G401.6 (cell line): ENCODE data around the gene C10orf71.

Experiments used
- FAIRE-seq: peaks from 2 replicates; lab custom pipeline; 2012; peaks lifted over from hg19 to GRCh38; lab: Jason Lieb, UNC

The C10orf71 gene

DNA sequence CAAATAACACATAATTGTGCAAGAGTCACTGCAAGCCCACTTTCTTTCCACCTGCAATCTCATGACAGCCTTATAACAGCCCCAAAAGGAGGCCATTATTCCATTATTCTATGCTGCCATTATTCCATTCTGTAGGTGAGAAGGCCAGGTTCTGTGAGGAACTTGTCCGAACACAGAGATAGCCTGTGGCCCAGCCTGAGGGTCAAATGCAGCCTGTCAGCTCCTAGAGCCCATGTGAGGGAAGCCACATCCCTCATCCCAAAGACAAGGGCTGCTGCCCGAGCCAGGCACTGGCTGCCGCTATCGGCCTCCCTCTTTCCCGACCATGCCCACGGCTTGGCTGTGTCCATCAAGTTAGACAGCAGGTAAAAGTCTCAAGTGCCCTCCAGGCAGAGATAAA, 24.1 kb upstream of the C10orf71 start:
- FAIRE-seq: no peak

DNA sequence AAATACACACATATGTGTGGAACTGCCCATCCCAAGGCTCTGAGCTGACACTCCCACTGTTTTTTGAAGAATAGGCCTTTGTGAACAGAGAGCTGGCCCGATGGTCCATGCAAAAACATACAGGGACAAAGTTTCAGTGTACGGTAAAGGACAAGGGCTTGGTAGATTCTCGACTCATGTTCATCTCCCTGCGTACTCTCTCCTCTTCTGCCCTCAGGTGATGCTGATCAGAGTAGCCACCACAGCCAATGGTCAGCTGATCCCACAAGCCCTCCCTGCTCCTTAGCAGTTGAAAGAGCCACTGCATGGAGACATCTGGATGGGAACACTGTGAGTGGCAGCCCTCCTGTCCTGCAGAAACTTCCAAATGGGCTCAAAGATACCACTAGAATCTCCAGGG, 23.1 kb upstream of the C10orf71 start:
- no peak for FAIRE-seq

DNA sequence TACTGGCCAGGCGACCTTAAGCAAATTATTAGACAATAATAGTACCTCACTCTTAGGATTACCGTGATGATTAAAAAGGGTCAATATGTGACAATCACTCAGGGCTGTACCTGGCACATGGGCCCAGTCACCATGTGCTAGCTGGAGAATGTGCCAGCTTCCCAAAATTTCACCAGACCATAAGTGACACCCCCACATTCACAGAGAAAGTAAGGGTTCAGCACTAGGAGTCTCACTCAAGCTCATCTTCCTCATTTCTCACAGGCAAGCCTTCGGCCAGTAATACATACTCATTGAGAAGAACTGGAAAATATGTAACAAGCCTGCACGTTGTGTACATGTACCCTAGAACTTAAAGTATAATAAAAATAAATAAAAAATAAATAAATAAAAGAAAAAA, 22.4 kb upstream of the C10orf71 start:
- no peak for FAIRE-seq

DNA sequence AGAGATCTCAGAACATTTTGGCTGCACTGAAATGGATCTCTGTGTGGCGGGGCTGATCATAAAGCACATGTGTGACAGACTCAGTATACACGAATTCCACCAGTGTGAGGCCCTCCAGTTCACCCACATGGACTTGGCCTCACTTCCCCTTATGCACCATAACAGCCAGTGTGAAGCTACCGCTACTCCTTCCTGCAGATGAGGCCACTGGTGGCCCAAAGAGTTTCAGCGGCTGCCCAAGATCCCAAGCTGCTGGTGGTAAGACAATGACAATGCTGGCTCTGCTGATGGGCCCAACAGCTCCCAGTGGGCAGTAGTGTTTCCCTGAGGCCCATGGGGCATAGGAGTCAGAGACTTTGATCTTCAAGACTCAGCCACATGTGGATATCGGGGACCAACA, 21.0 kb upstream of the C10orf71 start:
- no peak for FAIRE-seq

DNA sequence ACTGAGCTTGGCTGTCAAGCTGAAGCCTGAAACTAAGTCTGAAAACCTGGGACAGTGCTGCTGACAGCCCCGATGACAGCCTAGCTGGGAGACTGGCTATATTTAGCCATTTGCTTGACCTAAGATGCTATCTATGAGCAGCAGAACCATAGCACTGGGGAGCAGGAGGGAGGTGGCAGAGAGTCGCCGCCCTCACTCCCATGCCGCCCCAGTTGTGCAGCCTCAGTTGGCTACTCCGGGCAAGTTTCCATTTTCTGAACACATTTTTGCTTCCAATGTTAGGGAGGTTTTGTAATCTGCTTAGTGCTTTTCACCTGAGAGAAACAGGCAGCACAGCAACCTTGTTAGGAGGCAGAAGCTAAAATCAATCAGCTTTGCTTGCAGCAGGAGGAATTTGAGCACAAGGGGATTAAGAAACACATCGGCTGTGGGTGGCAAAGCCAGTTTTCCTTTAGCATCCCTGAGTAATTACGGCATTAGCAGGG, 20.4 kb upstream of the C10orf71 start:
- no peak for FAIRE-seq

DNA sequence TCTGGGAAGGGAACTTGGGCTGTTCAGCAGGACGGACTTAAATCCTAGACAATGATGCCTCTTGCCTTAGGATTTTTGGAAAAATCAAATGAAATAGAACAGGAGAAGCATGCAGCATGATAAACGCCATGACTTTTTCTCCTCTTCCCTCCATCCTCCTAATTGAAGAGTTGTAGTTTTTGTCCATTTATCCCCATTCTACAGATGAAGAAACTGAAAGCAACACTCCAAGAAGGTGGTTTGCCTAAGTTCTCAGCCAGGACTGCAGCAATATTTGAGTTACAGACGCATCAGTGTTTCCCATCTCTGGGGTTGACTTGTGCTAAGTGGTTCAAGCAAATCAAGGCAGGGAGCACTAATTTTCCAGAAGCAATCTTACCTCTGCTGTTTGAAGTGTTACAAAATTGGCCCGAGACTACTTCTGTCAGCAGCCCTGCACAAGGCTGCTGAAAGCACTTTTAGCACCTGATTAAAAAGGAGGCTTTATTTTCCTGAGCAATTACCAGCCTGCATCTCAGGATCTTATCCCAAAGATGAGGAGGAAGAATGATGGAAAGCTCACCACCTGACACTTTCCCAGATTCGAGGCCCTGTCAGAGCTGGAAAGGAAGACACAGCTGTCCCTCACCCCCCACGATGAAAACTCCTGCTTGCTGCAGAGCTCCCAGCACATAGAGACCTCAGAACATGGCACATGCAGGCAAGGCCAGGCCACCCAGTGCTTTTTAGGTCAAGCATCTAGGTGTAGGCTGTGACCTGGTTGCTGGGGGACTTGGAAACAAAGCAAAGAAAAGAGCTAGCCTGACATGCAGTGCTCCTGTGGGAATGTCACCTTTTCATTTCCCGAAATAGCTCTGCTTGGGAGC, 19.7 kb upstream of the C10orf71 start:
- no peak for FAIRE-seq

DNA sequence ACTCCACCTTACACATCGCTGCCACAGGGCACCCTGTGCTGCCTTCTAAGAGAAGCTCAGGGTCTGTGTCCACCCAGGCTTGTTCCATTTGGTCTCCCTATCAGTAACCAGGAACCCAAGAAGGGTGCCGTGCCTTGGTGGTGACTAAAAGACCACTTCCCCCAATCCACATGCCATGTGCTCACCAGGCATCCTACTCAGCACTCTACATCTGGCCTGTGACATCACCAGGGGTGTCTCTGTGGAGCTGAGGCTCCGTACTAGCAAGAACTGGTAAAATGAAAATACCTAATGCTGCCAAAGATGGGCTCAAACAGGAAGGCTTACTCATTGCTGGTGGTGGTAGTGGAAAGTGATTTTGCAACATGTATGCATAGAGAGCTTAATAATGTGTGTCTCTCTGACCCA, 19.0 kb upstream of the C10orf71 start:
- no peak for FAIRE-seq

DNA sequence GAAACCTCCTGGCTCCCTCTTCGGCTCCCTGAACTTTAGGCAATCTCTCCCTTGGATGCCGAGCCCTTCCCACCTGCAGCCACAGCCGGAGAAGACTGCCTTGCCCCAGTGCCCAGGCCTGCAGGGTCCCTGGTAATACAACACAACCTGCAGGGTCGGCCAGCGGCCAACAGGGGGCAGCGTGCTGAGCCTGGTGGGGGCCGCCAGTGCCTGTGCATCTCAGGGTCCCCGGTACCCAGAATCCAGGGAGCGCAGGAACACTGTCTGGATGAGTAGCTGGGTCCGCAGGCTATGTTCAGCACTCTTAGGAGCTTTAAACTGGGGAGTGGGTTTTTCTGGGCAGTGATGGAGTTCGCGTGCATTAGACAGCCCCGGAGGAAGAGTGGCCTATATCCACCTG, 17.5 kb upstream of the C10orf71 start:
- no peak for FAIRE-seq

DNA sequence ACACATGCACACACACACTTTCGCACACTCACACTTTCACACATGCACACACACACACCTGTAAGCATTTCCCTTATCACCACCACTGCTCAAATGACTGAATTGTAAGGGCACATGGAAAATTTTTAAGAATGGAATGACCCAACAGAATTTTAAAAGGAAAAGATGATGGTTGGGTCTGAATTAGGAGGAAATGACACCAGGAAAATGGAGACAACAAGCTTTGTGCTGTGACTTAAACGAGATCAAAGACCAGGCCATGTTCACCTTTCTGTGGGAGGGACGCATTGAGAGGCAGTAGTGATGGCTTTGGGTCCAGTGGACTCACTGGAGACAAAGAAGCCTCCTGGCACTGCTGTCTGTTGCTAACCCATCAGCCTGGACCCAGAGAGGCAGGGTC, 16.7 kb upstream of the C10orf71 start:
- FAIRE-seq: no peak

DNA sequence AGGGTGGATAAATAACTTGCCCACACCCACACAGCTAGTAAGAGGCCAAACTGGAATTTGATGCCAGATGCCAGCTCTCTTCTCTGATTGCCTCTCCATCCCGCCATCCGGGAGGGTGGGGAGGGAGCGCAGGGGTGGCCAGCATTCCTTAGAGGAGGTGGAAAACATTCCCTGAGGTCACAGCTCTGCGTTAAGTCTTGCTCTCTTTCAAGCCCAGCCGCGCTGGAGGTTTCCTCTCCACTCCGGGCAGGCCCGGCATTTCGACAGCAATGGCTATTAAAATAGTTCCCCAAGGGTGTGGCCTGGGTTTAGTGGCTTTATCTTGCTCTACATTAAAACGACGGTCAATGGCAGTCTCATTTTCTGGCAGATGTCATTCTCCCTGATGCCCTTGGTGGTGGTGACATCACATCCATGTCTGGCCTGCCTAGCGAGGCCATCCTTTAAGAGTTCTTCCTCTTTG, 16.1 kb upstream of the C10orf71 start:
- no peak for FAIRE-seq

DNA sequence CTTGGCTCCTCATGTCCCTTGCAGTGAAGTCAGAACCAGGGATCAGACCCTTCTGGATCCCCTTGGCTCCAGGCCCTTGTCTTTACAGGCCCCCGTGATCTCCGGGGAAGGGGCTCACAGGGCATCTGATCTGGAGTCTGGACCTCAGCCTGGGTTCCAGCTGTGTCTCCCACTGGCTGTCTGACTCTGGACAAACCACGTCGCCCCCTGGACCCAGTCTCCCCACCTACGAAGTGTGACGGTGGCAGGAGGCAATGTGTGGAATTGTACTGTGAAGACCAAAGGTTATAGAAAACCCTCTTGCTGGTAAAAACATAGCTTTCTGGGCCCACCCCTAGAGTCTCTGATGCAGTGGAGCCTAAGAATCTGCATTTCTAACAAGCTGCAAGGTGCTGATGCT, 15.5 kb upstream of the C10orf71 start:
- no peak for FAIRE-seq

DNA sequence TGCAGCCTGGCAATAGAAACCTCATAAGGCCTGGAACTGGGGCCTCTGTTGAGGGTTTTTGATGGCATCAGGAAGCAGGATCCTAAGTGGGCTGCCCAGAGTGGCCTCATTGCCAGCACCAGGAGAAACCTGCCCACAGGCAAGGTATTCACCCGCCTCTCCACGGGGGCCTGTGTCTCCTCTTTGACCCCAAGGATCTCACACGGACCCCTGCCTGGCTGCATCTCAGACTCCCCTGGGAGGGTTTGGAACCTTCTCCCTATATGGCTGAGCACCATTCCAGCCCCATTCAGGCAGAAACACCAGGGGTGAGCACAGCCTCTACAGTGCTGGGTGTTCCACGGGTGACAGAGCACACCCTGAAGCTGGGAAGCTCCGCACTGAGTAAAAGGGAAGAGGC, 14.6 kb upstream of the C10orf71 start:
- FAIRE-seq: no peak

DNA sequence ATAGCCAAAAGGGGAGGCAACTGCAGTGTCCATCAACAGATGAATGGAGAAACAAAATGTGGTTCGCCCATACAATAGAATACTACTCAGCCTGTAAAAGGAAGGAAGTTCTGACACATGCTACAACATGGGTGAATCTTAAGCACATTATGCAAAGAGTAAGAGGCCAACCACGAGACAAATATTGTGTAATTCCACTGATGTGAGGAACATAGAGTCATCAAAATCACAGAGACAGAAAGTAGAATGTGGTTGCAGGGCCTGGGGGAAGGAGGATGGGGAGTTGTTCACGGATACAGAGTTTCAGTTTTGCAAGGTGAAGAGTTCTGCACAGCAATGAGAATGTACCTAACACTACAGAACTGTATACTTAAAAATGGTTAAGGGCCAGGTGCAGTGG, 13.7 kb upstream of the C10orf71 start:
- FAIRE-seq: no peak

DNA sequence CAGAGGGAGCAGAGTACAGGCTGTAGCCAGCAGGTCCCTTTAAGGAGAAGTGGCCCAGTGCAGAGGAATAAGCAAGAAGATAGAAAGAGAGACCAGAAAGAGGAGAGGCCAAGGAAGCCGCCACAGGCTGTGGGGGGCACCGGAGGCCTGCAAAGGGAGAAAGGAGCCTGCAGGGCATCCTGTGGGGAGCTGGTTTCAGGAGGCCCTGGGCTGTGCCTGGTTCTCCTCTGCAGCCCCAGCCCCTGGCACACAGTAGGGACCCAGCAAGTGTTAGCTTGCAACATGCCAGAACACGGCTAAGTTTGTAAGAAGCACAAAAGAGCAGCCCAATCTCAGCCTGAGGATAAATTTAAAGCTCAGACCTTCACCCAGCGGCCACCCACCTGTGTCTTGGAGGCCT, 12.3 kb upstream of the C10orf71 start:
- FAIRE-seq: no peak

DNA sequence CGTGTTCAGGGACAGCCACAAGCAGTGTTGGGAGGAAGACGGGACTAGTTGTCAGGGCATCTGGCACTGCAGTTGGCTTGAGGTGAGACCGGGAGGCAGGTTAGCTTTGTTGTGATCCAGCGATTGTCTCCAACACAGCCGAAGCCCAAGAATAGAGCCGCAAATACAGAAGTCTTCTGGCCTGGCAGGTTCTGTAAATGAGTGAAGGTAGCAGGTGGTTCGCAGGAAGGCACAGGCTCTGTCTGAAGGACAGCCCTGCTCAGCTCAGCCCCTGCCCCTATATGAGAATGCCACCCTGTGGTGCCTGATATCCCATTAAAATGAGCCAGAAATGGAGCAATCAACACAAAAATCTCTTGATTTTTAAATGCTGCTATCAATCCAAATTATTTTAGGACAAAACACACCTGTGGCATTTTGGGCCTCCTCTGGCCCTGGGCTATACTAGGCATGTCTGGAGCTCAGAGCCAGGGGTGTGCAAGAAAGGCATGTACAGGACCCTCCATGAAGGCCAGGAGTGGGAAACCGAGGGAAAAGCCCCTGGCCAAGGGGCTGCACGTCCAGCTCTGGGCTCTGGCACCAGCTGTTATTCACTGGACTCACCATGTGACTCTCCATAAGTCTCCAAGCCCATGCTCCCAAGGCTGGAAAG, 11.2 kb upstream of the C10orf71 start:
- no peak for FAIRE-seq

DNA sequence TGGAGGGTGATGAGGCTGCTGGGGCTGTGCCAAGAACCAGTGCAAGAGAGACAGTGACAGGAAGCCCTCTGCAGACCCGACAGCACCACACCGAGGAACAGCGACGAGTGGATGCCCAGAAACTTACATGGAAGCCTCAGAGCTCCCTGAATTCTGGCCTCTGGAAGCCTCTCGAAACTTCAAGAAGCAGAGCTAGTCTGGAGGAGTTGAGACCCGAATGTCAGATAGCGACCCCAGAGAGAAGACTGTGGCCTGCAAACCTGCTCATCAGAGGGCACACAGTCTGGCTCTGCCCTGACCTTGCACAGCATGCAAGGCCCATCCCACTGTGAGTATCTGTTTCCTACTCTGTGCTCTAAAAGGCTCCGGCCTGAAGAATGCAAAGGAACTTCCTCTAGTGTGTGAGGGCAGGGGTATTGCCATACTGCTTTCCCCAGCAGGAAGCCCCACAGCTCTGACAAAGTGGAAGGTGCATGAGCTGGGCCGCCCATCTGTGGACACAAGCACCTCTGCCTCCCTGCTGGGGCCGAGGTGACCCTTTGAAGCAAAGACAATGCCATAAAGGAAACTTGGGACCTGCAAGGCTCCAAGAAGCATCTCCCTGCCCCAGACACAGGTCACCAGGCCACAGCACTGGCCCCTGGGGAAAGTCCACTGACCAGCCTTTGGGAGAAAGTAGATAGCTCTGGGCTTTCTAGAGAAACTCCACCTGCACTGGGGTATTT, 10.5 kb upstream of the C10orf71 start:
- no peak for FAIRE-seq

DNA sequence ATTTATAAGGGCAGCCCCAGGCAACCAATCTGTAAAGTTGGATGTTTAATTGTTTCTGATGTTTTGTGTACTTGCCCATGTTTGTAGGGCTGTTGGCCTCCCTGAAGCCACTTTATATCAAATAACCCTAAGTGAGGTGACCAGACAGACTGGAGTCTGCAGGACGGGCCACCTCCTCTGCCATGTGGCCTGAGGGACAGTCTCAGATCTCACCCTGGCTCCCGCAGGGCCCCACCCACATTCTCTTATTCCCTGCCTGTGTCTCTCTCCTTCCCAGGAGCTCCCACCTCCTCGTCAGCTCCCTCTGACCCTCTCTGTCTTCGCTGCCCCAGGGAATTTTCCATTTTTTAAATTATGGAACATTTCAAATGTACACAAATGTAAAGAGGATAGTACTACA, 9.5 kb upstream of the C10orf71 start:
- FAIRE-seq: no peak

DNA sequence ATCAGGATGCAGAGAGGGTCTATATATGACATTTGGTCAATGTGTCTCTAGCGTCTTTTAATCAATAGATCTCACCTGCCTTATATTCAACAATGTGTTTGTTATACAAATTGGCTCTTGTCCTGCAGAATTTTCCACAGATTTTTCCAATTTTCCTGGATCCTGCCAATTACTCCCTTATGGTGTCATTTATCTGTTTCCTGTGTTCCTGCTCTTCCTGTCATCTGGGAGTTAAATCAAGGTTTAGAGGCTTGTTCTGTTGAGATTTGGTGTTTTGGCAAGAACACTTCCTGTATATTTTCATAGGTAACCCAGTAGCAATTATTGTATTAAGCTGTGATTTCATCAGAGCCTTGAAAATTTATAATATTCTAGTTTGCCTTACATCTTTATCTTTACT, 8.8 kb upstream of the C10orf71 start:
- FAIRE-seq: no peak

DNA sequence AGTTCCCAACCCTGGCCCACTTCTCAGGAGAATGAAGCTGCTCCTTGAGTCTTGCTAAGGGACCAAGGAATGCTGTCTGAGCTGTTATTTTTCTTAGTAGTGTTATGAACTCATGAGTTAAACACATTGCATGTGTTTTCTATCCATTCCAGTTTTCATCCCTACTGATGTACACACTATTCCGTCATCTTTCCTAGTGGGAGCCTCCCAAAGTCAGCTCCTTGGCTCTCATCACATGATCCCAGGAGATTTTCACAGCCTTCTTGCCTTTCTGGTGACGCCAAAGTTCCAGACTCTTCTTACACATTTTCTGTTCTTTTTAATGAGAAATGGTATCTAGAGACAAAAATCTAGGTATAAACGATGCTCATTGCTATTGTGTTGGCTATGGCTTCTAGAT, 8.4 kb upstream of the C10orf71 start:
- FAIRE-seq: no peak

DNA sequence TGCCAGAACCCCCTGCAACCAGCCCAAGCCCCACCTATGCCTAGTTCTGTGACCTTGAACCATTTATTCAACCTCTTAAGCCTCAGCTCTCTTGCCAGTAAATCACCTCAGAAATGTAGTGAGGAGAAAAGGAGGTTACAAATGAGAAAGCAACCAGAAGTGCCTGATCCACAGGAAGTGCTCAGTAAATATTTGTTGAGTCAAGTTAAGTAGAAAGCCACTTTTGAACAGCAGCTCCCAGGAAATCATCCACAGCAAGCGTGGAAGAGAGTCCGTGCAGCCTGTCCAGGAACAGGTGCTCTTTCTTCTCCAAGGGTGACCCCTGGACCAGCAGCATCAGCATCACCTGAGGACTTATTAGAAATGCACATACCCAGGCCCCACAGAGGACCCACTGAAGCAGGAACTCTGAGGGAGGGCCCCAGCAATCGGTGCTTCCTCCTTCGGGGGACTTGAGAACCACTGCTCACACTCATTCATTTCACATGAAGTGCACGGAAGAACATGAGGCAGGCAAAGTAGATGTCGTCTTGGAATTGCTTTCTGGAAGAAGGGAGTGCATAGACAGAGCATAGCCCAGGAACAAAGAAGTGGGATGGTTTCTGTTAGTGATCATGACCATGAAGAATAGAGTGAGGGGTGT, 6.3 kb upstream of the C10orf71 start:
- FAIRE-seq: no peak

DNA sequence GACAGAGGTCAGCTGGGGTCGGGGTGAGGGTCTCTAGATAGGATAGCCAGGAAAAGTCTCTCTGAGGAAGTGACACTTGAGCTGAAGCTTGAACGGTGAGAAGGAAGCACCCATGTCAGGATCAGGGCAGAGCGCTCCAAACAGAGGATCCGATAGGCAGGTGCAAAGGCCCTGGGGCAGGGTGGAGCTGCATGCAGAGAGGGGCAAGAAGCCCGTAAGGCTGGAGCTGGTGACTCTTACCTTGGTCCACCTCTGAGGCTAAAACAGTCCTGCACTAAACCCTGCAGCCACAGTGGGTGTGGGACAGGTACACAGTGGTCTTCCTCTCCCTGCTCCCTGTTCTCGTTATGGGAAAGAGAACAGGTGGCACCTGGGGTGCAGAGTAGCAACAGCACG, 5.8 kb upstream of the C10orf71 start:
- no peak for FAIRE-seq

DNA sequence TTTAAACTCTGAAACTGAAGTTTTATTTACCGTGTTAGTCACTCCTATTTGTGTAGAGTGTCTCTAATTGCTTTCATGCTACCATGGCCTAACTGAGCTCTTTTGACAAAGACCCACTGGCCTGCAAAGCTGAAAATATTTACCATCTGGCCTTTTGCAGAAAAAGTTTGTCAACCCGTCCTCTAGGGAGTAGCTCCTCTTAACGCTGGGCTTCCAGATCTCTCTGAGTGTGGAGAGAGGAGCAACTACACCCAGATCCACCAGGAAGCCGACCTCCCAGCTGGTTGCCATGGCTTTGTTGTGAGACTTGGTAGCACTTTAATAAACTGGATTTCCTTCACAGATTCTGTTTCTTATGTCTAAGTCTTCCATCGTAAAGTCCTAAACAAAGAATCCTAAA, 4.2 kb upstream of the C10orf71 start:
- FAIRE-seq: no peak

DNA sequence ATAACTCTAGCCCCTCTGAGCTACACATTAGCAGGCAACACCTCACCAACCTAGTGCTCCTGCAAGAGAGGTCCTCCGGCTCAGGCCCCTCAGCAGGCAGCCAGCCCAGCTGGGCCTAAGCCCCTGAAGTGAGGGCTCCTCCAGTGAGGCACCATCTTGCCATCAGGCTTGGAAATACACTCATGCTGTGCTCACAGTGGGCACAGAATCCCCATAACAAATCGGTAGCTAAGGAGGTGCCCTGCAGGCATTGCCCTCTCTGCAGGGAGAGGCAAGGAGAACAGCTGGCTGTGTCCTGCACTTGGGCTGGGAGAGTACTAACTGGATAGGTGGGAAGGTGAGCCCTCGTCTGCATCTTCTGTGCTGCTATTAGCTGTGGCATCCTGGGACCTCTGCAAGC, 3.7 kb upstream of the C10orf71 start:
- no peak for FAIRE-seq
